ENCODE measurements around the gene LIMCH1.
A peak's percentile ranks its signal among the peaks of the same experiment; 100 is the strongest.
"Not testable (repeated sequence)": the region's sequence is repeated elsewhere in the genome, so short reads cannot be mapped to it uniquely, and the experiment has no call there.

Gene LIMCH1

DNA sequence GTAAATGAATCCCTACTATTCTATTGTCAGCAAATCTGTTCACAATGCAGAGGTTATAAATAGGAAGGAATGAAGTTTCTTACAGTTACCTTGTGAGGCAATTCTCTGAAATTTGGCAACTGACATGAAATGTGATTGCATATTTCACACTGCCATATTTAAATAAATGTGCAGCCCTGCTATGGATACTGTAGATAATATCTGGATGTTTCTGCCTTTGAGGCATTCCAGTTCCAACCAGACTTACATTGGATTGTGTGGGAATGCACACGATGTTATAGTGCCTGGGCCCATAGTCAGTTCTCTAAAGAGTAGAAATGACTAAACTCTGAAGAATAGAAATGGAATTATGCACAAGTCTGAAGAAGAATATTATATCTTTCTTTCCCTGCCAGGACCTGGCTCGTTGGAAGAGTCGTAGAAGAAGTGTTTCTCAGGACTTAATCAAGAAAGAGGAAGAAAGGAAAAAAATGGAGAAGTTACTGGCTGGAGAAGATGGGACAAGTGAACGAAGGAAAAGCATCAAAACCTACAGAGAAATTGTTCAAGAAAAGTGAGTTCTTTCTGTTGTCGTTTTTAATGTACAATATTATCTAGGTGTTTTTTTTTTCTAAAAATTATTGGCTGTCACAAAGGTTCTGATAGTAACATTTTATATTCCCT, 107.9 kb downstream of the LIMCH1 start:
- DNase-seq (ENCODE audit: low read depth) = no peak
- TF ChIP-seq CTCF (conservative IDR thresholded peaks at IDR 0.05; ENCODE audit: low read length) = no peak
- no peak overlapping the region for H3K4me3 ChIP-seq (ENCODE audit: low read length)

DNA sequence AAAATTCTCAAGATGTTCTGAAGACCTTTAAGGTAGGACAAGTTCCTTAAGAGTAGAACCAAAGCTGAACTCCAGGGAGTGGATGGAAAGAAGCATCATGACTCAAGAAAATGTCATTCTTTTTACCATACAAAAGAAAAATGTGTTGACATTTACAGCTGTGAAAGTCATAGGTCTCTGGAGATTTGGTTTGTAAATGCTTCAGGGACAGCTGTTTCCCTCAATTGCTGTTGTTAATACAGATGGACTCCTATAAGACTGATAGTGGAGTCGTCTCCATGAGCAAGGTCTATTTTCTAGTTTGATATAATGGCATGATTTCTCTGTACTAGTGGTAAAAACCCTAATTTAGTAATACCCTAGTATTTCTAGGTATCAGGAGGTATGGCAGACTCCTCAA, 108.9 kb downstream of the LIMCH1 start:
- no peak for TF ChIP-seq CTCF (conservative IDR thresholded peaks at IDR 0.05; ENCODE audit: low read length)
- no peak for DNase-seq (ENCODE audit: low read depth)
- no peak overlapping the region for H3K4me3 ChIP-seq (ENCODE audit: low read length)

DNA sequence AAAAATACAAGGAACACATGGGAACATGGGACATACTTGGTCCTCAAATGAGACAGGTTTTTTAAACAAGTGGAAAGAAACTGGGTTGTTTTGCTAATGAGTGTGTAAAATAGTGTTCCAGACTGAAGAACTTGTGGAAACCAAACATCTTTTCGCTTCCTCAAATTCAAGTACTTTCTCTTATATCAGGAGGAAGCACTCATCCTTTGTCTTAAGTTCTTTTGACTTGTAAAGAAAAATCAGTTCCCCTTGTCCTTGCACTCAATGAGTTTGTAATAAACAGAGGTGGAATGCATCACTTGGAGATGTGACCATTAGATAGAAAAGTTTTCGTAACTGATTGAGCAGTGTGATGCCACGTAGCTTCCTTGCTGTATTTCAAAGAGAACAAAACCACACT, 109.4 kb downstream of the LIMCH1 start:
- TF ChIP-seq CTCF (conservative IDR thresholded peaks at IDR 0.05; ENCODE audit: low read length) = no peak
- no peak overlapping the region for H3K4me3 ChIP-seq (ENCODE audit: low read length)
- DNase-seq (ENCODE audit: low read depth) = no peak

DNA sequence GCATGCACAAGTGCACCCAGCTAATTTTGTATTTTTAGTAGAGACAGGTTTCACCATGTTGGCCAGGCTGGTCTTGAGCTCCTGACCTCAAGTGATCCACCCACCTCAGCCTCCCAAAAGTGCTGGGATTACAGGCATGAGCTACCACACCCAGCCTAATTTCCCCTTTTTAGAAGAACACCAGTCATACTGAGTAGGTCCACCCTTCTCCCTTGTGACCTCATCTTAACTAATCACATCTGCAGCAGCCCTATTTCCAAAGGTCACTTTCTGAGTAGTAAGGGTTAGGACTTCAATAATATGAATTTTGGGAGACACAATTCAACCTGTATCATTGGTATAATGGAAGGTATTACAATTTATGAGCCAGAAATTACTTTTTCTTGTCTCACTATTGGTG, 113.2 kb downstream of the LIMCH1 start:
- H3K4me3 ChIP-seq (ENCODE audit: low read length); DNase-seq (ENCODE audit: low read depth): not testable (repeated sequence)

- DNase-seq (ENCODE audit: low read depth) = no peak
- no peak for TF ChIP-seq CTCF (conservative IDR thresholded peaks at IDR 0.05; ENCODE audit: low read length)
- H3K4me3 ChIP-seq (ENCODE audit: low read length) = no peak overlapping the region
These were observed 115.0 kb downstream of the LIMCH1 start for GRCh38 chr4:41652971-41653370.

- TF ChIP-seq CTCF (conservative IDR thresholded peaks at IDR 0.05; ENCODE audit: low read length) = no peak
- no peak overlapping the region for H3K4me3 ChIP-seq (ENCODE audit: low read length)
- DNase-seq (ENCODE audit: low read depth) = no peak
These were observed 115.6 kb downstream of the LIMCH1 start for GRCh38 chr4:41653523-41653922.

DNA sequence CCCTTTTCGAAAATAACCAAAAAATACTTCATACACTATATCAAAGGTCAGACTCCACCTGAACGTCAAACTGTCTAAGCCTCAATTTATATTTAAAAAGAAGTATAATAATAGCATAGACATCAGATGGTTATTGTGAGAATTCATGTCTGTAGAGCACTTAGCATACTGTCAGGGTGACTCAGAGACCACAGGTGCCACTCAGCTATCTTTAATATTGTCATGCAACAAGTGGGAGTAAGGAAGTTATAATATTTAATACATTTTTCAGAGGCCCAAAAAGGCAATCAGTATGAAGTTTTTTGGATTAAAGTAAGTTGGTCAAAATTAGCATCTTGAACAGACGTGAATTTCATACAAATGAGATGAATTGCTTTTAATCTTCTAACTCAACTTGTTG, 117.2 kb downstream of the LIMCH1 start:
- TF ChIP-seq CTCF (conservative IDR thresholded peaks at IDR 0.05; ENCODE audit: low read length) = no peak
- no peak overlapping the region for H3K4me3 ChIP-seq (ENCODE audit: low read length)
- DNase-seq (ENCODE audit: low read depth) = peak; percentile 8

- DNase-seq (ENCODE audit: low read depth) = no peak
- H3K4me3 ChIP-seq (ENCODE audit: low read length) = no peak overlapping the region
- no peak for TF ChIP-seq CTCF (conservative IDR thresholded peaks at IDR 0.05; ENCODE audit: low read length)
These were observed 118.1 kb downstream of the LIMCH1 start for GRCh38 chr4:41656106-41656505.

Measured in AG10803 (cell line).